Coronary artery (tissue), 2 donors: ENCODE data around the gene RNF144A.

ENCODE experiments used
- DNase-seq: peaks from one replicate; pipeline ENCODE4 v3.0.0-alpha.2; 2017; ENCODE audit warnings: low spot score
- H3K27ac ChIP-seq, 2 donors: fragments of 200-600 bp; sonication (generic); one replicate each; pipeline ENCODE4 v1.5.1; 2016 to 2019
- H3K4me3 ChIP-seq: fragments of 200-600 bp; sonication (generic); 2 replicates; pipeline ENCODE4 v1.5.1; 2016; ENCODE audit warnings: mild to moderate bottlenecking, moderate library complexity
- TF ChIP-seq, protein P1 (sequence below): fragments of 200-600 bp; sonication (generic); IDR thresholded peaks from one replicate; pipeline ENCODE4 v1.5.1; 2019; ENCODE audit warnings: antibody characterized with exemption

Gene RNF144A

DNA sequence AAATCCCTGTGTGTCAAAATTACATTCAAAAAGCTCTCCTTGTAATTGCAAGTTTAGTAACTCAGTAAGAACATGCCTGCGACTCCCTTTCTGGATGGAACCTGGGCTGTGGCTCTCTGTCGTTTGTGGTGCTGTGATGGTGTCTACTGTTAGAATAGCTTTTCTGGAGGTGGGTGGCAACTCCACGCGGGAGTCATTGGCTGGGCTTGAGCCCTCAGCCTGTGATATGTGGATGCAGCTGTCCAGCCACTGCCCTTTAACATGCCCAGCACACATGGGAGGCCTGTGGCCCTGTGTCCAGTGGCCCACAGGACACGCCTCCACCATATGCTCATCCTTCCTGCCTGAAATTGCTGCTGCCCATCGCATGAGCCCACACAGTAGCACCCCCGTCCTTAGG, 124.2 kb downstream of the RNF144A start:
- H3K4me3 ChIP-seq: no peak overlapping the region
- TF ChIP-seq, protein P1, sequence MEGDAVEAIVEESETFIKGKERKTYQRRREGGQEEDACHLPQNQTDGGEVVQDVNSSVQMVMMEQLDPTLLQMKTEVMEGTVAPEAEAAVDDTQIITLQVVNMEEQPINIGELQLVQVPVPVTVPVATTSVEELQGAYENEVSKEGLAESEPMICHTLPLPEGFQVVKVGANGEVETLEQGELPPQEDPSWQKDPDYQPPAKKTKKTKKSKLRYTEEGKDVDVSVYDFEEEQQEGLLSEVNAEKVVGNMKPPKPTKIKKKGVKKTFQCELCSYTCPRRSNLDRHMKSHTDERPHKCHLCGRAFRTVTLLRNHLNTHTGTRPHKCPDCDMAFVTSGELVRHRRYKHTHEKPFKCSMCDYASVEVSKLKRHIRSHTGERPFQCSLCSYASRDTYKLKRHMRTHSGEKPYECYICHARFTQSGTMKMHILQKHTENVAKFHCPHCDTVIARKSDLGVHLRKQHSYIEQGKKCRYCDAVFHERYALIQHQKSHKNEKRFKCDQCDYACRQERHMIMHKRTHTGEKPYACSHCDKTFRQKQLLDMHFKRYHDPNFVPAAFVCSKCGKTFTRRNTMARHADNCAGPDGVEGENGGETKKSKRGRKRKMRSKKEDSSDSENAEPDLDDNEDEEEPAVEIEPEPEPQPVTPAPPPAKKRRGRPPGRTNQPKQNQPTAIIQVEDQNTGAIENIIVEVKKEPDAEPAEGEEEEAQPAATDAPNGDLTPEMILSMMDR: no peak
- DNase-seq: no peak
- no peak overlapping the region for H3K27ac ChIP-seq

DNA sequence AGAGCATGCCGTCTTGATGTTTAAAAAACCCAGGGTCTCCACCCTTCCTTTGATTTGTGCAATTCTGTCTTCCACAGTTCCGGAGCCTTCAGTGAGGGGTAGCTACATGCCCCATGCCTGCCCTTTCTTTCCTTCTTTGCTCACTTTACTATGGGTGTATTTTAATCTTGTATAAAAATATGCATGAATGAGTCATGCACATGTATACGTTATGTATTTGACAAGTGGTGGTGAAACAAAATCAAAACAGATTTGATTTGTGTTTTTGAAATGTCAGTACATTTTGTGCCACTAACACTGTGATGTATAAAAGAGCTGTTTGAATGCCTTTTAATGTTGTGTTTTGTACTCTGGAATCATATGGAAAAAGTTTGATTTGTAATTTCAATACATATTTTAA, 126.5 kb downstream of the RNF144A start:
- Histone ChIP-seq H3K4me3 (no peak overlapping the region), H3K27ac (no peak overlapping the region)
- no peak for DNase-seq
- TF ChIP-seq, protein P1: no peak

DNA sequence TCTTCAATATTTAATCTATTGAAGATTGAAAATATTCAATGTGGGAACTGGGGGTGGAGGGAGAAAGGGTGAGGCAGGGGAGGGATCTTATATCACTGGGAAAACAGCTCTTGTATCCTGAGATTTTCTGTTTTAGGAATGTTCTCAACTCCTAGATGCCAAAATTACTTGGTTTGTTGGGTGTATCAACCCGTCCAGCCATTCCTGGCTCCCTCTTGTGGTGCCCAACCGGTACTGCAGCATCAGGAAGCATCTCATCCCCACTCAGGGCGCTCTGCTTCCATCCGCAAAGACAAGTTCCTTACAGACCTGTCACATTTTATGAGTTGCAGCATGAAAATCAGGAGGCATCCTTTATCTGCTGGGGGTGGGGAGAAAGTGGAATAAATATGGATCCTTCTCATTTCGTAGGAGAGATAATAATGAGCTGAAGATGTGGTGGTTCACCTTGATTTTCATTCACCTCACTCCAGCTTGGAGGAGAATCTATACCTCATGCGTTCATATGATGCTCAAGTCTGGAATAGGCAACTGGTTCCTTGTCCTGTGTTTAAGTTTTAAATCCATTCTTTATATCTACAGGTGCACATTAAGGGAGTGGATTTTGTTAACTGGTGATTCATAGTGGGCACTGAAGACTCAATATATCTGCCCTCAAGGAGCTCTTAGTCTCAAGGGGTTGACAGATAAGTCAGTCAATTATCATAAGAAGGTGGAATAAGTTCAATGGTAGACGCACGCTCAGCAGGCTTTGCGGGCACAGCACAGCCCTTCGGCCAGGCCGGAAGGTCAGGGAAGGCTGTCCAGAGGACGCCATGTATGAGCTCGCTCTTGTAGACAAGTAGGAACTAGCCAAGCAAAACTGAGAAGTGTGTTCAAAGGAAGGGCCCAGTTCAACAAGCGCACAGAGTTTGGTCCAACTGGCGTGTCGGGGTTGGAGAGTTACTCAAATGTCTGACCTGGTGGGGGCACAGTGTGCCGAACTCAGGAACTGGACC, 127.3 kb downstream of the RNF144A start:
- Histone ChIP-seq H3K4me3 (no peak overlapping the region), H3K27ac (no peak overlapping the region)
- no peak for DNase-seq
- TF ChIP-seq, protein P1: peak; percentile 73

DNA sequence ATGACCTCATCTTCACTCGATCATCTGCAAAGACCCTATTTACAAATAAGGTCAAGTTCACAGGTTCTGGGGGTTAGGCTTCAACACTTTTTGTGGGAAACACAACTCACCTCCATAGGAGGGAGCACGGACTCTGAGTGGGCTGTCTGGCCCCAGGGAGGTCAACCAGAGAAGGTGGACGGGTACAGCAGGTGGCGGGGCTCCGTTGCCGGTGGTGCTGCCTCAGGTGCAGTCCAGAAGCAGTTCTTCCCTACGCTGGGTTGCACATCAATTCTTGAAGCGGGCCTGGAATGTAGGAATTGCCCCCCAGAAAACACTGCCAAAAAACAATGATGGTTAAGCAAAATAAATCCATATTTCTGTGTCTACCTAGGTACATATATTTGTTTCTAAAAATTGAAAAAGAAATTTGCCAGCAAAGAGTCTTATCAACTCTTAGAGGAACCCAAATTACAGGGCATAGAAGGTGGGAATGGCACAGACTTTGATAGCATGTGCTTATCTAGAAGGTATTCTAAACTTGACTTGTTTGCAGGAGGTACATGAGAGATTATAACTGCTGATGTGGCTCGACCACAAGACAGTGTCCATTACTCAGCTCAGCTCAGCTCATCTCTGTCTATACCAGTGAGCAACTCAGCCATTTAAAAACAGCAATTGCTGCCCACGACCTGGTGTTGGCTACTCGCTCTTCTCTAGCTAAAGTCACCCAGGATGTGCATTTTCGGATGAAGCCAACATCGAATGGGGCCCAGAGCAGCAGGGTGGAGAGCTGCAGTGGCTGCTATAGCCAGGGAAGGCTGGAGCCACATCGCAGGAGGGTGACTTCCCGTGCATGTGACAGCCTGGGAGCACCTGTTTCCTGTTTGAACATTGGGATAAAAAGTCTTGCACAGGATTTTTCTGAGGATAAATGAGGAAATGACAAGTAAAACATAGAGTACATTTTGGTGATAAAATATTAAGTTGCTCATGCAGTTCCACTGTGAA, 128.7 kb downstream of the RNF144A start:
- no peak for DNase-seq
- TF ChIP-seq, protein P1: no peak
- H3K27ac ChIP-seq: no peak overlapping the region
- H3K4me3 ChIP-seq: no peak overlapping the region

DNA sequence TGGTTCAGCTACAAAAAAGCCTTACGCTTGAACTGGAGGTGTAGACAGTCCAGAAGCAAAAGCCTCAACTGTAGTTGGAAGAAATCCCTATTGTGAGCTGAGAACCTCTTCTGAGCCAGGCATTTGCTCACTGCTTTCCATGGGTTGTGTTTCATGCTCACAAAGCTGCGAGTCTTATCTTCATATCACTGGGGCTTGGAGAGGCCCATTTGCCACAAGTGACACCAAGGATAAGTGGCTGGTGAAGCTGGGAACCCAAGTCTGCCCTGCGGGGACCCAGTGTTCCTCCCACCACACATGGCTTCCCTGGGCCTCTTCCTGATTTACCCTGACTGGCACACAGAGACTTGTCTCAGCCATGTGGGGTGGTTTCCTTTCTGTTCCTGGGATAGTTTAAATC, 130.4 kb downstream of the RNF144A start:
- Histone ChIP-seq H3K4me3 (no peak overlapping the region), H3K27ac (no peak overlapping the region)
- TF ChIP-seq, protein P1: no peak
- no peak for DNase-seq

DNA sequence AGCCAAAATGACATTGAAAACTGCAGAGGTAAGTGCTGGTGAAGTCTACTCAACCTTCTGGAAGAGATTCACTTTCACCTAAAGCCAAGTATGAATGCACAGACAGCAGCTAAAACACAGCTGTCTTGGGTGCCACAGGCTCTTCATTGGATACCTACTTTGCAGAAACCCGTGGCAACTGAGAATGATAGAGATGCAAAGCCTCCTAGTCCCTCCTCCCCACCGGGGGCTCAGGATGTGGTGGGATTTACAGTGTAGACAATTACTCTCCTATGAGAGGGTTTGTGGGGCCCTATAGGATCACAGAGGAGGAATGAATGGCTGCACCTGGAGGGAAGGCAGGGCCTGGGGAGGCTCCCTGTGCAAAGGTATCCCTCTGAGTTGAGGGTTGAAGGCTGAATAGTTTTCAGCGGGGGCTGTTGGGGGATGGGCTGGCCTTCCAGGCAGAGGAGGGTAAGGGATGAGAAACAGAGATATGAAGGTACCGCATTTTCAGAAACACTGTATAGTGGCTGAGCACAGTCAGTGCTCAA, 131.6 kb downstream of the RNF144A start:
- no peak overlapping the region for H3K27ac ChIP-seq
- no peak for DNase-seq
- TF ChIP-seq, protein P1: no peak
- H3K4me3 ChIP-seq: no peak overlapping the region
